CD4-positive, alpha-beta T cell treated with Interleukin-21 for 1 hour (primary cell): ENCODE results near the gene CAMTA2.
"Not testable (repeated sequence)": the region's sequence is repeated elsewhere in the genome, so short reads cannot be mapped to it uniquely, and the experiment has no call there.

Experiments used
- DNase-seq: peaks from one replicate; pipeline ENCODE4 v3.0.0-alpha.2; 2020

The CAMTA2 gene, protein sequence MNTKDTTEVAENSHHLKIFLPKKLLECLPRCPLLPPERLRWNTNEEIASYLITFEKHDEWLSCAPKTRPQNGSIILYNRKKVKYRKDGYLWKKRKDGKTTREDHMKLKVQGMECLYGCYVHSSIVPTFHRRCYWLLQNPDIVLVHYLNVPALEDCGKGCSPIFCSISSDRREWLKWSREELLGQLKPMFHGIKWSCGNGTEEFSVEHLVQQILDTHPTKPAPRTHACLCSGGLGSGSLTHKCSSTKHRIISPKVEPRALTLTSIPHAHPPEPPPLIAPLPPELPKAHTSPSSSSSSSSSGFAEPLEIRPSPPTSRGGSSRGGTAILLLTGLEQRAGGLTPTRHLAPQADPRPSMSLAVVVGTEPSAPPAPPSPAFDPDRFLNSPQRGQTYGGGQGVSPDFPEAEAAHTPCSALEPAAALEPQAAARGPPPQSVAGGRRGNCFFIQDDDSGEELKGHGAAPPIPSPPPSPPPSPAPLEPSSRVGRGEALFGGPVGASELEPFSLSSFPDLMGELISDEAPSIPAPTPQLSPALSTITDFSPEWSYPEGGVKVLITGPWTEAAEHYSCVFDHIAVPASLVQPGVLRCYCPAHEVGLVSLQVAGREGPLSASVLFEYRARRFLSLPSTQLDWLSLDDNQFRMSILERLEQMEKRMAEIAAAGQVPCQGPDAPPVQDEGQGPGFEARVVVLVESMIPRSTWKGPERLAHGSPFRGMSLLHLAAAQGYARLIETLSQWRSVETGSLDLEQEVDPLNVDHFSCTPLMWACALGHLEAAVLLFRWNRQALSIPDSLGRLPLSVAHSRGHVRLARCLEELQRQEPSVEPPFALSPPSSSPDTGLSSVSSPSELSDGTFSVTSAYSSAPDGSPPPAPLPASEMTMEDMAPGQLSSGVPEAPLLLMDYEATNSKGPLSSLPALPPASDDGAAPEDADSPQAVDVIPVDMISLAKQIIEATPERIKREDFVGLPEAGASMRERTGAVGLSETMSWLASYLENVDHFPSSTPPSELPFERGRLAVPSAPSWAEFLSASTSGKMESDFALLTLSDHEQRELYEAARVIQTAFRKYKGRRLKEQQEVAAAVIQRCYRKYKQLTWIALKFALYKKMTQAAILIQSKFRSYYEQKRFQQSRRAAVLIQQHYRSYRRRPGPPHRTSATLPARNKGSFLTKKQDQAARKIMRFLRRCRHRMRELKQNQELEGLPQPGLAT

DNA sequence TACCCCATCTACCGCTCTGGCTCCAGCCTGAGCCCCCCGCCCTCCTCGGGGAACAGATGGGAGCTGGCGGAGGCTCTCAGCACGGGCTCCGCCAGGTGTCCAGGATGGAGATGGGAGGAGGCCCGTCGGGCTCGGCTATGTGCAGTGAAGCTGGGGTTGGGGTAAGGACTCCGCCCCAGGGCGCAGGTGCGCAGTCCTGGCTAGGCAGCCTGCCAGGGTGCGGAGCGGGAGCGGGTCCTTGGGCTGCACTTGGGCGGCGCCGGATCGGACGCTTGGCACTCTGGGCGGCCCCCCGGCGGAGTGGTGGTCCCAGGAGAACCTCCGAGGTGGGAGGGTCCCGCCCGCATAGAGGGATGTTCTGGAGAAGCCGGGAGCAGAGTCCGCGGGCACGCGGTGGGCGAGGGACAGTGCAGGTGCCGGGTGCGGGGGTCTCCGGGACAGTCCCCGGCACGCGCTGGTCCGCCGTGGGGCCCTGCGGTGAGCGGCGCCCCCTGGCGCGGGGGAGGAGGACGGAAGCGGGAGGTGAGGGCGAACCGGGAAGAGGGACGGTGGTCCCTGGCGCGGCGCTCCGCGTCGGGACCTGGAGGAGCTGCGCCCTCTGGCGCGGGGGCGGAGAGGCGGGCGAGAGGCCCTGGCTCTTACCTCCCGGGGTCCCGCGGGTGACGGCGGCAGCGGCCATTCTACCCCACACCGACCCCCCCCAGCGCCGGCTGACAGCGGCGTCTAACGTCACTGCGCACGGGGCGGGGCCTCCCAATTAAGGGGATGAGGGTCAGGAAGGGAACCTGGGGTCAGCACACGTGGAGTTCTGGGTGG, at the start of gene CAMTA2:
Gene CAMTA2 (minus strand): TSS at position 725 of the 816 bp plus-strand sequence. CDS start 1,453 bp downstream, outside the sequence.
- peak; percentile 87 for DNase-seq

DNA sequence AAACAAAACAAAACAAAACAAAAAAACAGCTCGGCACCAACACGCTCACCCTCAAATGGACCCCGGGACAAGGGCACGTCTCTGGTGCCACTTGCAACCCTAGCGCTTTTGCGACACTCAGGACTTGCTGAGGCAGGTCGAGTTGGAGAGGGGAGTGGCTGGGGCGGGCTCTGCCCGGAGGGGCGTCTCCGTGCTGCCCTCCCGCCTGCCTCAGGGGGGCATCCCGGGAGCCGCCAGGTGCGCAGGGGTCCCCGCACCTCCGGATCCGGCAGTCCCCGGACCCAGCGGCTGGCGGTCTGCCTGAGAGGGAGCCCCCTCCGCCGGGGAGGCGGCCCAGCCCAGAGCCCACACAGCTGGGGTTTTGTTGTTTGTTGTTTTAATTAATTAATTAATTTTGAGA, 47.8 kb upstream of the CAMTA2 start, which contains the start of gene SLC52A1:
Gene SLC52A1 (minus strand): TSS at position 112 of the 400 bp plus-strand sequence. CDS start 820 bp downstream, outside the sequence.
- no peak for DNase-seq

DNA sequence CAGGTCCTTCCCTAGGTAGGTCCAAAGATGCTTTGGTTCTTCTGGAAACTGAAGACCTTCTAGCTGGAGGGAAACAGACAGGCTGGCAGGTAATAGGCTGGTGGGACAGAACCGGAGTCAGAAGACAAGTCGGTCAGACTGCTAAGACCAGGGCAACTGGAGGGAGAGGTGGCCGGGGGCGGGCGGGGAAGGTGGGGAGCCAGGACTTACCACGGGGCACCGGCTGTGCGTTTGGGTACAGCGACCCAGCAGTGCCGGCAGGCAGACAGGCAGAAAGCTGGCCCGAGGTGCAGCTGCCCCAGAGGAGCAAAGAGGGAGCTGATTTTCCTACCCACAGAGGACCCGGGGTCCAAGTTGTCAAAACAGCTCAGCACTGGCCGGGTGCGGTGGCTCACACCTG, 47.2 kb upstream of the CAMTA2 start:
- DNase-seq: no peak

DNA sequence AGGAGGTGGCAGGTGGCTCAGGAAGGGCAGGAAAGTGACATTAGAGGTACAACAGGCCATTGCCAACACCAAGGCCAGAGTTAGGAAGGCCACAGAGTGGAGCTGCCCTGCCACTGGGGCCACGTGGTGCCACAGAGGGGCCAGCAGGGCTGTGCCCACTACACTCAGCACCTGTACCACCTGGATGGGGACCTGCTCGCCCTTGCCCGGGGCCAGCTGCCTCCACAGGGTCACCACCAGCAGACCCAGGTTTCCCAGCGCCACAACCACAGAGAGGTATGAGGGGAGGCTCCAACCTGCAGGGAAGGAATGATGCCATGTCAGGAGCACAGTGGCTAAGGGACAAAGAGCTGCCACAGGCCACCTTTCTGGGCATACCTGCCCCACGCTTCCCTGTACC, 46.6 kb upstream of the CAMTA2 start:
- DNase-seq: no peak

DNA sequence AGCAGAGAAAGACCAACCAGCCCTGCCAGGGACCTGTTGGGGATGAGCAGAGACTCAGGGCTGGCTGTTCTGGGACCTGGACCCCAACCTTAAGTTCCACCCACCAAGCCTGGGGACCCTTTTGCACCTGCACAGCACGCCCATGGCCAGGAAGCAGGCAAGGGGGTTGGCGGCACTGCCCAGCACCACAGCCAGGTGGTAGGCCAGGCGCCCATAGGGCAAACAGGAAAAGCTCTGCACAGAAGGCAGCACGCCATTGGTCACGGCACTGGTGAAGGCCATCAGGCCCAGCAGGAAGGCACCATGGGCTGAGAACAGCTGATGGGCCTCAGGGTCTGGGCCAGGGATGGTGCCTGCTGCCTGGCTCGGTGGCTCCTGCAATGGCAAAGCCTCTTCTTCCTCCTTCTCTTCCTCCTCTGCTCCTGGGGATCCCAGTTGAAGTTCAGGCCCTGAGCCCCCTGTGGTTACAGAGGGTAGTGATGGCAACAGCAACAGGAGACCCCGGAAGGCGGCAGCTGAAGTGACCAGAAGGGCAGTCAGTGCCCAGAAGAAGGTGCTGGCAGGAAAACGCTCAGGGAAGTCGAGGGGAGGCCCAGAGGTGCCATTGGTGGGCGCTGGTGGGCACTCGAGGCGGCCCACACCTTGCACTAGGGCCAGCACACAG, 46.0 kb upstream of the CAMTA2 start:
- no peak for DNase-seq

DNA sequence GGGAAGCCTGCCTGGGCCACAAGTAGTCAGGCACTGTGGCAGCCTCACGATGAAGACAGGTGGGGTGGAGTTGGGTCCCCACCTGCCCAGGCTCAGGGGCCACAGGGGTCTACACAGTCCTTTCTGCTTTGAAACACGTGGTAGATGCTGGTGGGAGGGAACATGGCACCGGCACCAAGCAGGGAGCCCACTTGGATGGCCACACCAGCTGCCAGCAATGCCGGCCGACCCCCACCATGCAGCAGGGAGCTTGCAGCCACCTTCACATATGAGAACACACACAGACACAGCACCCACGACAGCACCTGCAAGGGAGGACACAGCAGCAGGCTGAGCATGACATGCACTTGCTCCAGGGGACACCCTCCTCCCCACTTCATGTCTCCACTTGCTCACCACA, 45.4 kb upstream of the CAMTA2 start:
- no peak for DNase-seq

DNA sequence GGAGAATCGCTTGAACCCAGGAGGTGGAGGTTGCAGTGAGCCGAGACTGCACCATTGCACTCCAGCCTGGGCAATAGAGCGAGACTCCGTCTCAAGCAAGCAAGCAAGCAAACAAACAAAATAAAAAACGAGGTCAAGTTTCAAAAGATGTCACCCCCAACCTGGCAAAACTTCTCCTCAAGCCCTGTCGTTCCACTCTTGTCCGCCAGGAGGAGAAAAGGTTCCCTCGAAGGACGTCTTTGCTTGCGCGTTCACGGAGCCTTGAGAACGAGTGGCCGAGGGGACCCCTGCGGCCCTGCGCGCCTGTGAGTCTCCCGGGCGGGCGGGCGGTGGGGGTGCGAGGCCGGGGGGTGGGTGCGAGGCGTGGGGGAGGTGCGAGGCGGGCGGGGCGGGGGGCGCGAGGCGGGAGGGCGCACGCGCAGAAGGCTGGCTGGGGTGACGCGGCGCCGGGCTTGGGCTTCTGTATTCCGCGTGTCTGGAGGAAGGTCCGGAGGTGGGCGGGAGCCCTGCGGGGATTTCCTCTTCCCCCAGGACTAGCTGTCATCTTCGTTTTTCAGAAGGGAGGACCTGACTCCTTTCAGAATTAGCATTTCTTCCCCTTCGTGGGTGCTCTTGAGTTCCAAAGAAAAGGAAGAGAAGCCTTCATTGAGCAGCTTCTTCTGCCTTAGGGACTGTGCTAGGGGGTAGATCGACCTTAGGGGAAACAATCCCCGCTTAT, 44.0 kb upstream of the CAMTA2 start:
- DNase-seq: peak; percentile 88

DNA sequence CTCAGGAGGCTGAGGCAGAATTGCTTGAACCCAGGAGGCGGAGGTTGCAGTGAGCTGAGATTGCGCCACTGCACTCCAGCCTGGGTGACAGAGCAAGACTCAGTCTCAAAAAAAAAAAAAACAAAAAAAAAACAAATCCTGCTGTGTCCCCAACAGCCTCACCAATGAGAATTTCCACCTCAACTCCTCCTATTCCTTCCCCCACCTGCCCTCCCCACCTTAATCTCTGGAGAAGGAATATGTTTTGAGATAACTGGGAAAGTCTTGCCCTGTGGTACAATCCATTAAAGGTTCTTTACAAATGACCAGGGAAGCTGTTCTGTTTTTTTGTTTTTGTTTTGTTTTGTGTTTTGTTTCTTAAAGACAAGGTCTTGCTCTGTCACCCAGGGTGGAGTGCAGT, 42.7 kb upstream of the CAMTA2 start:
- not testable (repeated sequence) for DNase-seq

DNA sequence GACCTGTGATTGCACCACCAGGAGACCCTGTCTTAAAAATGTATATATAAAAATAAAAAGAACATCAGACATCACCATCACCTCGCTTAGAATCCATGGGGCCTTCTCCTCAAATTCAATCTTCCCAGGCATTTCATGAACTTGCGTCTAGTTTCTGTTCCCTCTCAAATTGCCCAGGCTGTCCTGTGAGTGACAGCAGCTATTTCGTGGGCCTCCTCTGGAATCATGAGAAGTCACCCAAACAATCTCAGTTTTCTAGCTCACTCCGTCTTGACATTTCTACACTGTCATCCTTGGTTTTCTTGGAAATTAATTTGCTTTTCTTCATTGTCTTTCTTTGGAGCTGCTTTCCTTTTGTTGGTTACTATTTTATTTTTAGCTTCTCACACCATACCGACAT, 40.4 kb upstream of the CAMTA2 start:
- no peak for DNase-seq

DNA sequence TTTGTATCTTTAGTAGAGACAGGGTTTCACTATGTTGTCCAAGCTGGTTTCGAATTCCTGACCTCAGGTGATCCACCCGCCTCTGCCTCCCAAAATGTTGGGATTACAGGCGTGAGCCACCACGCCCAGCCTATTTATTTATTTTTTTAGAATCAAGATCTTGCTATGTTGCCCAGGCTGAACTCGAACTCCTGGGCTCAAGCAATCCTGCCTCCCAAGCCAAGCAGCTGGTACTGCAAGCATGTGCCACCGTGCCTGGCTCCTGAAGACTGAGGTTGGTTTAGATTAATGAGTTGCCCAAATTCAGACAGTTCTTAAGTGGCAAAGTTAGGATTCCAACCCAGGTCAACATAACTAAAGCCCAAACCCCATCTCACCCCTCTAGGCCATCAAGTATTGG, 39.8 kb upstream of the CAMTA2 start:
- DNase-seq: no peak

DNA sequence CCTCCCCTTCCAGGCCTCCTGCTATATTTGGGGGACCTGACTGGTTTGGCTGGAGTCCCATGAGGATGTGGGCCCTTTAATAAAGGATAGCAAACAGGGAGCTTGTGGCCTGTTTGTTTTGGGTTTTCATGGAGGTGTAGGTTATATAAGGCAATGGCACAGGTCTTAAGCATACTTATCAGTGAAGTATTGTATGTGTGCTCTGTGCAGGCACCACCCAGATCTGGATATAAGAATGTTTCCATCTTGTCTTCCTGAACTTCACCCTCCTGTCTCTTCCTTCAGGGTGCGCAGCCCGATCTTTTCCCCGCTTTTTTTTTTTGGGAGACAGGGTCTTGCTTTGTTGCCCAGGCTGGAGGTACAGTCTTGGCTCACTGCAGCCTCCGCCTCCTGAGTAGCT, 37.1 kb upstream of the CAMTA2 start:
- DNase-seq: no peak

DNA sequence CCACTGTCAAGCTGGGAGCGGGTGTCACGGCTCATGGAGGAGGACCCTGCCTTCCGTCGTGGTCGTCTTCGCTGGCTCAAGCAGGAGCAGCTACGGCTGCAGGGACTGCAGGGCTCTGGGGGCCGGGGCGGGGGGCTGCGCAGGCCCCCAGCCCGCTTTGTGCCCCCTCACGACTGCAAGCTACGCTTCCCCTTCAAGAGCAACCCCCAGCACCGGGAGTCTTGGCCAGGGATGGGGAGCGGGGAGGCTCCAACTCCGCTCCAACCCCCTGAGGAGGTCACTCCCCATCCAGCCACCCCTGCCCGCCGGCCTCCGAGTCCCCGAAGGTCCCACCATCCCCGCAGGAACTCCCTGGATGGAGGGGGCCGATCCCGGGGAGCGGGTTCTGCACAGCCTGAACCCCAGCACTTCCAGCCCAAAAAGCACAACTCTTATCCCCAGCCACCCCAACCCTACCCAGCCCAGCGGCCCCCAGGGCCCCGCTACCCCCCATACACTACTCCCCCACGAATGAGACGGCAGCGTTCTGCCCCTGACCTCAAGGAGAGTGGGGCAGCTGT, 36.2 kb upstream of the CAMTA2 start:
- no peak for DNase-seq

DNA sequence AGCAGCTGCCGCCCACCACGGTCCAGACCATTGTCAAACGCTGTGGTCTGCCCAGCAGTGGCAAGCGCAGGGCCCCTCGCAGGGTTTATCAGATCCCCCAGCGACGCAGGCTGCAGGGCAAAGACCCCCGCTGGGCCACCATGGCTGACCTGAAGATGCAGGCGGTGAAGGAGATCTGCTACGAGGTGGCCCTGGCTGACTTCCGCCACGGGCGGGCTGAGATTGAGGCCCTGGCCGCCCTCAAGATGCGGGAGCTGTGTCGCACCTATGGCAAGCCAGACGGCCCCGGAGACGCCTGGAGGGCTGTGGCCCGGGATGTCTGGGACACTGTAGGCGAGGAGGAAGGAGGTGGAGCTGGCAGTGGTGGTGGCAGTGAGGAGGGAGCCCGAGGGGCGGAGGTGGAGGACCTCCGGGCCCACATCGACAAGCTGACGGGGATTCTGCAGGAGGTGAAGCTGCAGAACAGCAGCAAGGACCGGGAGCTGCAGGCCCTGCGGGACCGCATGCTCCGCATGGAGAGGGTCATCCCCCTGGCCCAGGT, 34.8 kb upstream of the CAMTA2 start:
- no peak for DNase-seq

DNA sequence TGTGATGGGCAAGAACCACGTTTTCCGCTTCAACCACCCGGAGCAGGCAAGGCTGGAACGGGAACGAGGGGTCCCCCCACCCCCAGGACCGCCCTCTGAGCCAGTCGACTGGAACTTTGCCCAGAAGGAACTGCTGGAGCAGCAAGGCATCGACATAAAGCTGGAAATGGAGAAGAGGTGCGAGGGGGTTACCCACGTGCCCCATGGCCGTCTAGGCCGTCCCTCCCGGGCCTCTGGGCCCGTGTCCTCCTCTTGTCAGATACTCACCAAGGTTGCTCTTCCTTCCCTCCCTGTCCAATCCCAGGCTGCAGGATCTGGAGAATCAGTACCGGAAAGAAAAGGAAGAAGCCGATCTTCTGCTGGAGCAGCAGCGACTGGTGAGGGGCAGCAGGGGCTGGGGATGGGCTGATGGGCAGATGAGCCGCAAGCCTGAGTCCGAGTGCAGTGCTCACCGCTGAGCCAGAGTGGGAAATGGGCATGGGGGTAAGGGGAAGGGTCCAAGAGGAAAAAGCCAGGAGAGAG, 33.1 kb upstream of the CAMTA2 start:
- DNase-seq: no peak

DNA sequence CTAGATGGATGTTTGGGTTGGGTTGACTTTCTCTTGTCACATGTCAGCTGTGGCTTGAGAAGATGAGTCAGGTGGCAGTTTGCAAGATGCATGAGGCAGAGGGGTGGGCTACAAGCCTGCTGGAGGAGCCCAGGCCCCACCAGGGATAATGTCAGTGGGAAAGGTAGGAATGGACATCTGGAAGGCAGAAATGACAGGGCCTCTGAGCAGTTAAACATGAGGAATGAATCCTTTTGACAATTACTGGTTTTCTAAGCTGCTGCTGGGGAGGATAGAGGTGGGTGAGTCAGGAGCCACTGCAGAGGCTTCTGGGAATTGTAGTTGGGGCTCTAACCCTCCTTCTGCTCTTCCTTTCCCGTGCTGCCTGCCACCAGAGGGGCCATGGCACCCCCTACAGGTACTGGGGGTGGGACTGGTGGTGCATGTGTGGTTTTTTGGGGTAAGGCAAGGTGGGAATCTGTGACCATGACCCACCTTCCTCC, 32.0 kb upstream of the CAMTA2 start:
- peak; percentile 42 for DNase-seq

DNA sequence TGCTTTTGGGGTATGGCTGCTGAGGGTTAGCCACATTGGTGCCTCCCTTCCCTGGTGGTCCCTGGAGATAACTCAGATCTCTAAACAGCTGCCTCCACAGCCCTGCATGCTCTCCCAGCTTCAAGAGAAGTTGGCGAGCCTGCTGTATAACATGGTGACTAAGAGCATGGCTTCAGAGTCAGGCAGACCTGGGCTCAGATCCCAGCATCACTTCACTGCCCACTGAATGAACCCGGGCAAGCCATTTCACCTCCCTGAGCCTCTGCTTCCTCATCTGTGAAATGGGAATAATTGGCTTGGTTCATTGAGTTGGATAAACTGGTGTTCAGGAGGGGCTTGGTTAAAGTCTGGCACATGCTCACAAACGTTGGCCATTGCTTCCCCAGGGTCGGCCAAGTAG, 26.9 kb upstream of the CAMTA2 start:
- DNase-seq: no peak

DNA sequence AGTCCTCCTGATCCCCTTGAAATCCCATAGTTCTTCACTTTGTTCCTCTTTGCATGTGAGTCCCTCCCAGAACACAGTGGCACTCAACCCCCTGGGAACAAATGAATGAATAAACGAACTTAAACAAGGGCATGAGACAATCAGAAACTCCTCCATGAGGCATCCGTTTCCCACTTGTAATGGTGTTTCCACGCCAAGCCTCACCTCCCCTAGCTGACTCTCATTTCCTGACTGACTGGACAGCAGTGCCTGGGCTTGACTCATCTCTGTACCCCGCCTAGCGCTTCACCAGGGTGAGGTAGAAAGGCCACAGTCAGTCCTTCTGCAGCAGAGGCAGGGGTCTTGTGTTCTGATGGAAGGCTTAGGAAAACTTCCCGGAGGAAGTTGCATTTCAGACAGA, 24.5 kb upstream of the CAMTA2 start:
- DNase-seq: no peak

DNA sequence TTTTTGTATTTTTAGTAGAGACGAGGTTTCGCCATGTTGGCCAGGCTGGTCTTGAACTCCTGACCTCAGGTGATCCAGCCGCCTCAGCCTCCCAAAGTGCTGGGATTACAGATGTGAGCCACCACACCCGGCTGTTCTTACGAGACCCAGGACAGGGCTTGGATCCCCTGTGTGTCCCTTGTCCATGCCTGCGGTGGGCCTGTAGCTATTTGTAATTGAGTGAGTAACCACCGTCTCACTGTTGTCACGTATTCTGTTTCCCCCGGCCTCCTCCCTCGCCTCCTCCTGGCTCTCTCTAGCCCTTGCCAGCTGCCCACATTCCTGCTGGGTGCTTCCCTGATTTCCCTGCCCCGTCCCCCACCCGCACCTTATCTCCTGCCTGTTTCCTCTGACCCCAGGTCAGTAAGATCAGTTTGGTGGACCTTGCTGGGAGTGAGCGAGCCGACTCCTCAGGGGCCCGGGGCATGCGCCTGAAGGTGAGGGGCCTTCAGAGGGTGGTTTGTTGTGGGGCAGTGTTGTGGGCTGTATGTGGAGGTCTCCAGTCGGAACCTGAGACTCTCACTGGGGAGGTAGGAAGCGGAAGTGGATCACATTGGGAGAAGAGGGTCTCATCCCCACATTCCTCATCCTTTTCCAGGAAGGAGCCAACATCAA, 15.9 kb upstream of the CAMTA2 start:
- no peak for DNase-seq

DNA sequence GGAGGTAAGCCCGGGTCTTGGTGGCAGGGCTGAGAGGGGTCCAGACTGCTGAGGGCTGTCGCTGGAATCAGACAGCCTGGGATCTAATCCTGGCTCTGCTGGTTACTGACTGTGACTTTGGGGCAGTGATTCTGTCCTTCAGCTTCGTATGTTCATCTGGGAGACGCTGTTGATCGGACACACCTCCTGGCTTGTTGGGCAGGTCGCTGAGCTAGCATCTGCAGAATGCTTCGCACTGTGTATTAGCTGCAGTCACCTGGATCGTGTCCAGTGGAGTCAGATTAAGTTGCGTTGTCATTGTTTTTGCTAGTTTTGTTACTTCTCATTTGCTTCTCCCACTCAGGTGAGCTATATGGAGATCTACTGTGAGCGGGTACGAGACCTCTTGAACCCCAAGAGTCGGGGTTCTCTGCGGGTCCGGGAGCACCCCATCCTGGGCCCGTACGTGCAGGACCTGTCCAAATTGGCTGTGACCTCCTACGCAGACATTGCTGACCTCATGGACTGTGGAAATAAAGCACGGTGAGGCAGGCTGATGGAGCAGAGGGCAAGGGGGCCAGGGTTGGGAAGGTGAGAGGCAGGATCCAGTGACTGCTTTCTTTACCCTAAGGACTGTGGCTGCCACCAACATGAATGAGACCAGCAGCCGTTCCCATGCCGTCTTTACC, 14.8 kb upstream of the CAMTA2 start:
- DNase-seq: no peak
